DMS79 treated with DMSO at 0.1 percent for 48 hours (cell line): Measurements from ENCODE around the gene FOXG1.
A peak's percentile ranks its signal among the peaks of the same experiment; 100 is the strongest.

Experiments
- DNase-seq: peaks from one replicate; lab custom pipeline; 2025; lab: John Stamatoyannopoulos, UW

FOXG1 gene

GRCh38 chr14:28761438-28762291, 4.9 kb upstream of the FOXG1 start:
- DNase-seq = no peak

GRCh38 chr14:28762303-28762954, 4.2 kb upstream of the FOXG1 start:
- DNase-seq = no peak

DNA sequence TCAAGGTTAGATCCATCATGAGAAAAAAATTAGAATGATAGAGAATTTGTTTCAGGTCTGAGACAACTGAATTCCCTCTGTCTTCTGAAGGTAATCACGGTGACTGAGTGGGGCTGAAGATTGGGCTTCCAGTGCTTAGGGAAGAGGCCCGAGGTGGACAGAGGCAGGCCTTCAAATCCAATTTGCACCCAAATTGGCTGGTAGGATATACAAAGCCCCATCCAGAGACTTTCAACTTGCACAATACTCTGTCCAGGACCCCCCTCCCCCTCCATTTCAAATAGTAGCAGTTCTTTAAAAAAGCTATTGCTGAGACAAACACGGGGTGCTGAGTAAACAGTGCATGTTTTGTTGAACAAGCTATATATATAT, 3.6 kb upstream of the FOXG1 start:
- DNase-seq = no peak

GRCh38 chr14:28763751-28764256, 2.8 kb upstream of the FOXG1 start:
- DNase-seq = no peak

DNA sequence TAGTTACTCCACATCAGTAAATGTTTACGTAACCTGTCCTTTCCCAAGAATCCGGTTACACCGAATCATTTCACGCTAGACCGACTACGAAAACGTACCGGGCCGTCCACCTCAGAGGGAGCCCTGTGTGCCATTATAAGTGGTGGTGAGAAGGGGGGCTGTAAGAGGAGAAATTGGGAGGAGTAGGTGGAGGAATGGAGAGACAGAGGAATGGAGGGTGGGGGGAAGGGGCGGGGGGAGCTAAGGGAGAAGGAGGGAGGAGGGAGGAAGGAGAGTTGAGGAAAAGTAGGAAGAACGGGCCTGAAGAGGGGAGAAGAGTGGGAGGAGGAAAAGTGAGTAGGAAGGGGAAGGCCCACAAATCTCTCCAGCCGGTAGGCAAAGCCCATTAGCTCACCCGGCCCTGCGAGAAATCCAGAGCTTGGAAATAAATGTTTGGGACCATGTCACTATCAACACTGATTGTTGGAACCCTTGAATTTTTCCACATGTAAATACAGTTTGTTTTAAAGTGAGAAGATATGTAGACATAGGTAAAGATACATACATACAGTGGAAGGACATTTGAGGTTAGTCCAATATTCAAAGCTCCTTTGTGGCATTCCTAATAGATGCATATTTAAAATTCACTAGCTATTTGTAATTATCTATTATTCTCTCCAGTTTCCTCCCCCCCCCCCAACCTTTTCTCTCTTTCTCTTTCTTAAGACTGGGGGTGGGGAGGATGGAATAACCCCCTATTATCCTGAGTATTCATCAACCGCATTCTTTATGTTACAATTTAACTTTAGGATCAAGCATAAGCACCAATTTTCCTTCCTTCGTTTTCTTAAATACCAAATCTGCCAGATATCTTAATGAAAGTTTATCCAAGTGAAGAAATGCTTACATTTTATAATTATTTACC, 2.1 kb upstream of the FOXG1 start:
- DNase-seq = peak; percentile 82

- peak; percentile 85 for DNase-seq
These were observed 1.3 kb upstream of the FOXG1 start for GRCh38 chr14:28765169-28765830.

- DNase-seq = peak; percentile 95
These were observed 637 bp upstream of the FOXG1 start for GRCh38 chr14:28765831-28766468.

DNA sequence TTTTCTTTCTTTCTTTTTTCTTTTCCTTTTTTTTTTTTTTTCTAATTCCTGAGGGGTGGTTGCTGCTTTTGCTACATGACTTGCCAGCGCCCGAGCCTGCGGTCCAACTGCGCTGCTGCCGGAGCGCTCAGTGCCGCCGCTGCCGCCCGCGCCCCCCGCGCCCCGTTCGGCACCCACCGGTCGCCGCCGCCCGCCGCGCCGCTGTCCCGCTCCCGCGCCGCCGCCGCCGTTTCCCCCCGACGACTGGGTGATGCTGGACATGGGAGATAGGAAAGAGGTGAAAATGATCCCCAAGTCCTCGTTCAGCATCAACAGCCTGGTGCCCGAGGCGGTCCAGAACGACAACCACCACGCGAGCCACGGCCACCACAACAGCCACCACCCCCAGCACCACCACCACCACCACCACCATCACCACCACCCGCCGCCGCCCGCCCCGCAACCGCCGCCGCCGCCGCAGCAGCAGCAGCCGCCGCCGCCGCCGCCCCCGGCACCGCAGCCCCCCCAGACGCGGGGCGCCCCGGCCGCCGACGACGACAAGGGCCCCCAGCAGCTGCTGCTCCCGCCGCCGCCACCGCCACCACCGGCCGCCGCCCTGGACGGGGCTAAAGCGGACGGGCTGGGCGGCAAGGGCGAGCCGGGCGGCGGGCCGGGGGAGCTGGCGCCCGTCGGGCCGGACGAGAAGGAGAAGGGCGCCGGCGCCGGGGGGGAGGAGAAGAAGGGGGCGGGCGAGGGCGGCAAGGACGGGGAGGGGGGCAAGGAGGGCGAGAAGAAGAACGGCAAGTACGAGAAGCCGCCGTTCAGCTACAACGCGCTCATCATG, 654 bp downstream of the FOXG1 start:
- no peak for DNase-seq

- DNase-seq = peak; percentile 83
These were observed 1.5 kb downstream of the FOXG1 start for GRCh38 chr14:28767853-28768741.

- DNase-seq = no peak
These were observed 2.8 kb downstream of the FOXG1 start for GRCh38 chr14:28769276-28769880.

- no peak for DNase-seq
These were observed 3.5 kb downstream of the FOXG1 start for GRCh38 chr14:28770061-28770460.

DNA sequence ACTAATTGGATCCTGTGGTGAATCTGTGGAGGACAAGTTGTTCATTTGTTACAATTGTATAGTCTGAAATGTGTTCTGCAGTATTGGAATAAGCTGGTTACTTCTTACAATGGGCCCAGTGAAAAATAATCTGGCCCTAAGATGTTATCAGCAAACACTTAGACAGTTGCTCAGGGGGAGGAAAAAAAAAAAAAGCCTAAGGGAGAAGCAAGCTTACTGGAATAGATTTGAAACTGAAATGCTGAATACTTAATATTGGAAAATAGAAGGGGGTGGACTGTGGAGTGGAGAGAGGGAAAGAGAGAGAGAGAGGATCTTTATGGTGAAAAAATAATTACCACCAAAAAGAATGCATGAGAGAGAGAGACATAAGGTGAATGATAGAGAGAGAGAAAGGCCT, 4.0 kb downstream of the FOXG1 start:
- DNase-seq = peak; percentile 36

GRCh38 chr14:28771168-28771567, 4.6 kb downstream of the FOXG1 start:
- DNase-seq = no peak

GRCh38 chr14:28772613-28773012, 6.0 kb downstream of the FOXG1 start:
- DNase-seq = no peak

DNA sequence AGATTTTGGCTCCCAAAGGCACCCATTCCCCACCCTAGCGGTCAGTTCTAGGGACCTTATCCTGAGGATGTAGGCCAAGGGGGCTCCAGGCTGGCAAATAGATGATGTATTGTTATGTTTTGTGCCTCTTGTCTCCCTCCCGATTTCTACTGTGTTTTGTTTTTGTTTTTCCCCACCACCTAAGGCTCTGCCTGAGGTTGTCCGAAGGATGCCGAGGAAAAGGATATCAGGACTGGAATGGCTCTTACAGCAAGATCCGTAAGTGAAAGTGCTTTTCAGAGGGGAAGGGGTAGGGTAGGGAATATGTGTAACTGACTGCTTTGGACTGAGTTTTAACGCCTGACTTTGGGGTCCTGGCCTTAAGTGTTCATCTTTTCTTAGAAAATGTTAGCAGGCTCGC, 6.6 kb downstream of the FOXG1 start:
- DNase-seq = no peak

DNA sequence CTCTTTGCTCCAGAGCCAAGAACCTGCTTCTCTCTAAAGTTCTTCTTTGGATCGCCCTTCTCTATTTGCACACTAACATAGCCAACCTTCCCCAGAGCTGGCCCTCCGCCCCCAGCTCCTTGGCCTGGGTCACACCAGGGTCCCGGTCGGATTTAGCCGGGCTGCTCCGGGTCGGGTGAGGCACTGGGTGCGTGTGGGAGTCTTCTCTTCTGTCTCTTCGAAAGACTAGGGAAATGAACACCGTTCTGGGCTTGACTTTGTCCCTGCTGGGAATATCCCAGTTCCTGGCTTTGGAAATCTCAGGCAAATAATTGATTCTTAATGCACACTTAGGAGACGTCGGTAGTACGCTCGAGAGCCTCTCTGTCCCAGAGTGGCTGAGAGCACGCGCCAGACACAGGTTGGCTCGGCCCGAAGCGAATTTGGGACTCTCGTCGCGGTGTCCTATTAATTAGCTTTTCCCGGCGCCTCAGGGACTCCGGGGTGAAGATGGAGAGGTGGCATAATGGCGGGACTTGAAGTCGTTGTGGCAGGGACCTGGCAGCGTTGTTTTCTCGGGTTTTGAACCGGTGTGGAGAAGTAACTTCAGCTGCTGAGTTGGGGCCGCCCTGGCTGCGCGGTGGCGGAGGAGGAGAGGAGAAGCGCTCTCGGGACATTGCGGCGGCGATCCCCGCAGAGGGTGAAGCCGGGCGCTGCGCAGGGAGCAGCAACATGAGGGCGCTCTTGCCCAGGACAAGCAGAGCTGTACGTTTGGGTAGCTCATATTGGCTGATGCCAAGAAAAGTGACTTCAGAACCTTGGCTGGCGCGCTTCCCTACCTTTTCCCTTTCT, 7.5 kb downstream of the FOXG1 start:
- DNase-seq = no peak

- no peak for DNase-seq
These were observed 8.5 kb downstream of the FOXG1 start for GRCh38 chr14:28774764-28775735.
